OCI-LY3 (cell line): ENCODE results near the gene GAB1.

Experiments
- EZH2phosphoT487 ChIP-seq: fragments of 200-600 bp; shearing (Covaris generic); IDR thresholded peaks from 2 replicates; pipeline ENCODE4 v1.6.1; 2018; ENCODE audit warnings: antibody characterized with exemption, mixed run types, low read depth
- TF ChIP-seq, protein P1 (sequence below): fragments of 200-600, 300-600 bp; sonication (generic); IDR thresholded peaks from 2 replicates; pipeline ENCODE4 v1.5.1; 2014; ENCODE audit warnings: antibody characterized with exemption, low read length, low read depth

- TF ChIP-seq, protein P1, sequence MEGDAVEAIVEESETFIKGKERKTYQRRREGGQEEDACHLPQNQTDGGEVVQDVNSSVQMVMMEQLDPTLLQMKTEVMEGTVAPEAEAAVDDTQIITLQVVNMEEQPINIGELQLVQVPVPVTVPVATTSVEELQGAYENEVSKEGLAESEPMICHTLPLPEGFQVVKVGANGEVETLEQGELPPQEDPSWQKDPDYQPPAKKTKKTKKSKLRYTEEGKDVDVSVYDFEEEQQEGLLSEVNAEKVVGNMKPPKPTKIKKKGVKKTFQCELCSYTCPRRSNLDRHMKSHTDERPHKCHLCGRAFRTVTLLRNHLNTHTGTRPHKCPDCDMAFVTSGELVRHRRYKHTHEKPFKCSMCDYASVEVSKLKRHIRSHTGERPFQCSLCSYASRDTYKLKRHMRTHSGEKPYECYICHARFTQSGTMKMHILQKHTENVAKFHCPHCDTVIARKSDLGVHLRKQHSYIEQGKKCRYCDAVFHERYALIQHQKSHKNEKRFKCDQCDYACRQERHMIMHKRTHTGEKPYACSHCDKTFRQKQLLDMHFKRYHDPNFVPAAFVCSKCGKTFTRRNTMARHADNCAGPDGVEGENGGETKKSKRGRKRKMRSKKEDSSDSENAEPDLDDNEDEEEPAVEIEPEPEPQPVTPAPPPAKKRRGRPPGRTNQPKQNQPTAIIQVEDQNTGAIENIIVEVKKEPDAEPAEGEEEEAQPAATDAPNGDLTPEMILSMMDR = peak; percentile 86
- no peak for TF ChIP-seq EZH2phosphoT487
Observed at GRCh38 chr4:143375326-143376073, 38.8 kb downstream of the GAB1 start.
